HG03565 (cell line): ENCODE data around the gene RTN1.

ENCODE experiments used
- ATAC-seq: cut with Tn5 transposase; IDR thresholded peaks from one replicate; pipeline ENCODE4 v1.9.1; 2021; ENCODE audit warnings: mild to moderate bottlenecking, moderate library complexity; ENCODE audit not compliant: unreplicated experiment

RTN1 gene

GRCh38 chr14:59634617-59635016, 236.0 kb downstream of the RTN1 start:
- ATAC-seq = no peak

- ATAC-seq = no peak
These were observed 237.1 kb downstream of the RTN1 start for GRCh38 chr14:59633486-59633885.

GRCh38 chr14:59632381-59632780, 238.2 kb downstream of the RTN1 start:
- no peak for ATAC-seq

GRCh38 chr14:59631237-59631636, 239.3 kb downstream of the RTN1 start:
- ATAC-seq = no peak

GRCh38 chr14:59630288-59630963, 240.2 kb downstream of the RTN1 start:
- ATAC-seq = no peak

- ATAC-seq = no peak
These were observed 240.9 kb downstream of the RTN1 start for GRCh38 chr14:59629444-59630287.

GRCh38 chr14:59627011-59627520, 243.5 kb downstream of the RTN1 start:
- no peak for ATAC-seq

GRCh38 chr14:59622631-59623030, 247.9 kb downstream of the RTN1 start:
- no peak for ATAC-seq

- ATAC-seq = no peak
These were observed 251.5 kb downstream of the RTN1 start for GRCh38 chr14:59619061-59619460.

- ATAC-seq = no peak
These were observed 269.5 kb downstream of the RTN1 start for GRCh38 chr14:59601056-59601455.

- ATAC-seq = no peak
These were observed 270.2 kb downstream of the RTN1 start for GRCh38 chr14:59600211-59600945.

GRCh38 chr14:59595071-59595470, 275.5 kb downstream of the RTN1 start:
- ATAC-seq = no peak

GRCh38 chr14:59591641-59592370, 278.8 kb downstream of the RTN1 start:
- ATAC-seq = no peak

- no peak for ATAC-seq
These were observed 282.5 kb downstream of the RTN1 start for GRCh38 chr14:59588101-59588500.

- no peak for ATAC-seq
These were observed 284.6 kb downstream of the RTN1 start for GRCh38 chr14:59585891-59586554.

GRCh38 chr14:59583755-59584154, 286.8 kb downstream of the RTN1 start:
- ATAC-seq = no peak

GRCh38 chr14:59582845-59583509, 287.6 kb downstream of the RTN1 start:
- no peak for ATAC-seq

GRCh38 chr14:59582161-59582560, 288.4 kb downstream of the RTN1 start:
- ATAC-seq = no peak

GRCh38 chr14:59580911-59581310, 289.7 kb downstream of the RTN1 start:
- ATAC-seq = no peak
